Stimulated activated CD4-positive, alpha-beta T cell treated with anti-CD3 and anti-CD28 coated beads, TNF-alpha, amount 100 ng/mL, for 24 hours (primary cell): ENCODE measurements around the gene CCDC33.

Experiments
- DNase-seq, 3 experiments: peaks; one replicate each; pipeline ENCODE4 v3.0.0-alpha.2; 2020; ENCODE audit warnings: low read depth in 3 of 3

CCDC33 gene

DNA sequence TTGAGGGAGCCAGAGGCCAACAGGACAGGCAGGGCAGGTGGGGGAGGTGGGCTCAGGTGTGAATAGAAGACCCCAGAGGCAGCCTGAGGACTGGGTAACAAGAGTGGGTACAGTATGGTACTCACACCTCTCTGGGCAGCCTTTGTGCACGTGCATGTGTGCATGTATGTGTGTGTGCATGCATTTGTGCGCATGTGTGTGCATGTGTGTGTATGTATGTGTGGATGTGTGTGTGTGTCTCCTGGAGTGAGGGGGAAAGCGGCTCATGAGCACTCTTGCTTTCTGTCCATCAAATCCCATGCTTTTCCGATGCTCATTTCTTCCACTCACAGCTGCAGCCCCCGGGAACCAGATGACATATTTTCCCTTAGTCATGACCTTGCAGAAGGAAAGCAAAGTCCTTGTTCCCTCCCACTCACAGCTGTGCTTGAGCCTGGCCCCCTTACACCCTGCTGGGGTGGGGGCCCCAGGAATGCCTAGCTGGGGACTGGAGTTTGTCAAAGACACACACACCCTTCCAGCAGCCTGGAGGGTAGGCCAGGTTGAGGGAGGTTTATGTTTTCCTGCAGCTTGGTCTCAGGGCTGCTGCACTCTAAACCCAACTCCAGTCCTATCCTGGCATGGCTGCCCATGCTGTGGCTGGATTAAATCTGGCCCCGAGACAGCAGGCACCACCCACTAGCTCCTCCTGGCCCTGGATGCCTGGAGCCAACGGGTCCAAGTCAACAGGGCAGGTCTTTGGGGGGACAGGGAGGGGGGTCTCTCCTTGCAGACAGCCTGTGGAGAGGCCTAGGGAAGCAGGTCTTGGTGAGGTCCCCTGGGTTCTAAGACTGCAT, 22.5 kb downstream of the CCDC33 start:
- DNase-seq: no peak

DNA sequence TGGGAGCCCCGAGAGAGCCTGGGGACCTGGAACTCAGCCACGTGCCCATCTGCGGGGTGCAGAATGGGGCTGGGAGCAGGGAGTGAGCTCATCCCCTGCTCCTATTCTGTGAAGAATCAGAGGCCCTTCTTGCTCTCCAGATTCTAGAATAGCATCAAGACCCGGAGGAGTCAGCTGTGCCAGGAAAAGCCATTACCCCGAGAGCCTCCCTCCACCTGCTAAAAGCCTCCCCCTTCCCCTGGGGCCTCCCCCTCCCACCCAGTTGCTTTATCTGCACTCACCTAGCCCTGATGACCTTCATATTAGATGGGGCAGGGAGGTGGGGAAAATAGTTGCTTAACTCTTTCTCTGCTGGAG, 23.1 kb downstream of the CCDC33 start:
- no peak for DNase-seq

DNA sequence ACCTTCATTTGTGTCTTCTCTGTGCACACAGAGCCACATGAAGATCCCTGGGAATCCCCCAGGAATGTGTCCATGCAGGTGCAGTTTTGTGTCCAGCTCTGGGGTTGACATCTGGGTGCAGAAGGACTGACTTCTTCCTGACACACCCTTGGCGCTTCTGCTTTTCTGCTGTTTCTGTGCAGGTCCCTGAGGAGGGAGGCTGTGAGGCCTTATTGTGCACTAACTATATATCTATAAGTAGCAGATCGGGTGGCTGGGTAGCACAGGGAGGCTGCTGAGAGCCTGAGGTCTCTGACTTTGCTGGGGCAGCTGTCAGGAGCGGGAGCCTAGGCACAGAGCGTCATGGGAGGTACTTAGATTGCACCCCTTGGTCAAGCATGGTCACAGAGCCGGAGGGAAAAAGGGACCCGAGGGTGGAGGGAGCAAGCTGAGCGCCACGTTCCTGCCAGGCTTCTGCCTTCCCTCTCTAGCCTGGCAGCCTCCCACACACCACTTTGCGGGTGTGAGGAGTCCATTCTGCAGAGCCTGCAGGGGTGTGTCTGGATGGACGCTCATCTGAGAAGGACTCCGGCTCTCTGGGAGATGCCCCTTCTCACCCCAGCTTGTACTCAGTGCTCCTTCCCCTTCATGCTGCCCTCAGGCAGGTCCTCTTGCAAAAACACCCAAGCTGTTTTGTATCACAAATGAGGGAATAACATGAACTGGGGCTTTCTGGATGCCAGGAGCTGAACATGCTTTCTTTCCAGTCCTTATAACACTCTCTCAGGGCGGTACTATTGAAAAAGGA, 23.9 kb downstream of the CCDC33 start:
- DNase-seq: no peak

DNA sequence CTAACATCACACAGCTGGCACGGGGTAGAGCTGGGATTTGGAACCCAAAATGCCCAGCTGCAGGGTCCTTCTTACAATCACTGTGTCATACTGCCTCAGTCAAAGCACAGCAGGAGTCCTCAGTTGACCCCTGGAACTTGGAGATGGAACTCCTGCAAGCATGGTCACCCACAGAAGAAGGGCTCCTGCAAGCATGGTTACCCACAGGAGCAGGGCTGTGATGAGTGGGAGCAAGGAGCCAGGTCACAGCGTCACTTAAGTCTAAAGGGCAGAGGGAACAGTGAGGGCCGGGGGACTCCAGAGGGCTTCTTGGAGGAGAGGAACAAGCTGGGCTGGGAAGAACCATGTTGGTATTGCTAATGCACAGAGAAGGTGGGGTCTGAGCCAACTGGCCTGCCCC, 24.9 kb downstream of the CCDC33 start:
- no peak for DNase-seq

DNA sequence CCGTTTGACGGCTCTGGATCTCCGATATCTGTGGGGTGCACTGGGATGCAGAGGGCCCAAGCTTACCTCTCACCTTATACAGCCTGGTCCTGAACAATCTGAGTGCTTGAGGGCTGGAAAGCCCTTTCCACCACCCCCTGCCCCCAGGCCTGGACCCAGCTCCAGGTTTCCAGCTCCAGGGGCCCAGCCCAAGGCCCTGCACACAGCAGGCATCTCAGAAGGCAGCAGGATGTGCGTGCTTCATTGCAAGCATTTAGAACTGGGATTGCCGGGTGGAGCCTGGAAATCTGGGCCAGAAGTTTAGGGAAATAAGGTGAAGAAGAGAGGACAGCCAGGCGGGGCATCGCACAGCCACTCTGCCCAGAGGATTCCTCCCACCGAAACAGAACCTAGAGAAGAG, 25.6 kb downstream of the CCDC33 start:
- DNase-seq: no peak

DNA sequence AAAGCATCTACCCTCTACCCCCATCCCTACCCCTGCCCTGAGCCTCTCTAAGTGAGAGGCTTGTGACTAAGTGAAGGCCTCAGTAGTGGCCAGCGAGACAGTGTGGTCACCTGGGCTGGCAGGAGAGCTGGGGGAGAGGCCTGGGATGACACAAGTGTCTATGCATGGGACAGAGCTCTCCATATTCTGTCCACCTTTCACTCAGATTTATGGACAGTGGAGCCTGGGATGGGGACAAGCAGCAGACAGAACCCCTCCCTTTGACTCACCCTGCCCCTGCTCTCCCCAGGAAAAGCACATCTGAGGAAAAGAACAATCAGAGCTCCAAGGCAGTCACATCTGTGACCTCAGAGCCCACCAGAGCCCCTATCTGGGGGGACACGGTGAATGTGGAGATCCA, 26.0 kb downstream of the CCDC33 start:
- no peak for DNase-seq

DNA sequence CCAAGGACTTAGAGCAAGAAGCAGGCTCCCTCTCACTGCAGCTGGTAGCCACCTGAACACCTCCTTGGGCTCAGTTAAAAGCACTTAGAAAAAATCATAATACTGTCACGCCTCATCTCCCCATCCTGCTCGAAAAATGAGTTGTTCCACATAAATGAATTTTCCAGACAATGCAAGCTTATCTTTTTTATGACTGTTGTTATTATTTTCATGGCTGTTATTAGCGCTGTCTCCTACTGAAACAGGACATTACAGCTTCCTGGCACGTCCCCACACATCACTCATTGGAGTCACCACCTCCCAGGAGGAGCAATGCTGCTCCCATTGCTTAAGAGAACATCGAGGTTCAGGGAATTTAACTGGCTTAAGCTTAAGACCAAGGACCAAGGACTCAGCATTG, 26.5 kb downstream of the CCDC33 start:
- no peak for DNase-seq

DNA sequence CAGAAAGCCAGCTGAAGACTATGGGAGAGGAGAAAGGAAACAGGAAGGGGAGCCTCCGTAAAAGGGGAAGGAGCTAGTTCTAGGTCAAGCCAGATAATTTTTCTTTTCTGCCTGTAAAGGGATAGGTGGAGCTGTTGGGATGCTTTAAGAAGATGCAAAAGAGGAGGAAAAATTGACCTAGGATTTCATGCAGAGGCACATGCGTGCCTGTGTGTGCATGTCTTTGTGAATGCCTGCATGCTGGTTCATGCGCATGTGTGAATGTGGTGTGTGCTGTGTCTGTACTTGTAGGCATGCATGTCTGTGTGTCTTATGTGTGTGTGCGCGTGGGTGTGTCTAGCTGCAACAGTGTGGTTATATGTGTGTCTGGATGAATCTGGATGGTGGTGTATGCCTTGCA, 27.3 kb downstream of the CCDC33 start:
- DNase-seq: no peak

DNA sequence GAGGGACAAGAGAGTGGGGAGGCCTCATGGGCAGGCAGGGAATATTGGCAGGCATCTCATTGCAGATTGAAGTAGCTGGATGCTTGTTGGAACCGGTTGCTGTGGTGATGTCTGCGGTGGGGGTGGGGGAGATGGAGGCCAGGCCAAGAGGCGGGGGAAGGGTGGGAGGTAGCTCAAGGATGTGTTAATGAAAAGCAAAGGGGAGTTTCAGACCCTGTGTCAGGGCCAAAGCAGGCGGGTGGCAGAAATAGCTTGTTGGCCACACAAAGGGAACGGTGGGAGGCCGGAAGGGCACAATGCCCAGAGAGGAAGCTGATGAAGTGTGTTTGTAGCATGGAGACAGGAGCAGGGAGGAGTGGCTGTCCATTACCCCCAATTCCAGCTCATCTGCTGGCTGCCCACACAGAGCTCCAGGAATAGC, 28.0 kb downstream of the CCDC33 start:
- no peak for DNase-seq

DNA sequence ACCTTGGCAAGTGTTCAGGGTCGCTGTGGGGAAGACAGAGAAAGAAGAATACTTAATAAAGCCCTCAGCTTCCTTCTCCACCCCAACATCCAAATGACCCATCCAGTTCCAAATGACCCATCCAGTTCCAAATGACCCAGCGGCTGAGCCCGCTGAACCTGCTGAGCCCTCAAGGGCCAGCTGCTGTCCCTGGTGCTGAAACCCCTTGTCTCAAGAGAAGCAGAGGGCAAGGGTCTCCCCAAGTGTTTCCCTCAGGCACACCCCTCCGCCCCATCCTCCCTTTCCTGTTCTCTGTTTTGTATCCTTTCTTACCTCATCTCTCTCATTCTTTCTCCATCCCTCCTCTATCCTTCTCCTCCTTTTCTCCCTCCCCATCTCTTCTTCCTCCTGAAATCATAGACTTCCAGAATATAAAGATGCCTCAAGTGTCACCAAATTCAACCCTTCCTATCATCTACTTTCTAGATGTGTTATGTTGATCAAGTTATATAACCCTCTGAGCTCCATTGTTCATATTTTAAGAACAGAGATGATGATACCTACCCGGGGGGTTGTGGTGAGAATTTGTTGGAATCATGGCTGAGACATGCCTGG, 29.0 kb downstream of the CCDC33 start:
- no peak for DNase-seq

DNA sequence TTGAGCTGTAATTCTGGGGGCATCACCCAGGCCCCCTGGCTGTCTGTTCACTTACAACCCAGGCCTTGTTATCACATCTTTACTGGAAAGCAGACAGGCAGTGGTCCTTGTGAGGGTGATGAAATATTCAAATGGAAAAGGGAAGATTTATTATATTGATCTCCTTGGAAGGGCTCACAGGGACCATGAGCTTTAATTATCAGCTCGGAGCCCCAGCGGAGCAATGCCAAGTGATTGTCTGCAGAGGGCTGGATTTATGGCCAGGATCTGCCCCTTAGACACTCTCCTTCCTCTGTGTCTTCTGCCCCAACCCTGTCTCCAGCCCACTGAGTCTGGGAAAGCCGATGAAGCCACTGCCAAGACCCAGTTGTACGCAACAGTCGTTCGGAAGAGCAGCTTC, 31.9 kb downstream of the CCDC33 start:
- DNase-seq: no peak

DNA sequence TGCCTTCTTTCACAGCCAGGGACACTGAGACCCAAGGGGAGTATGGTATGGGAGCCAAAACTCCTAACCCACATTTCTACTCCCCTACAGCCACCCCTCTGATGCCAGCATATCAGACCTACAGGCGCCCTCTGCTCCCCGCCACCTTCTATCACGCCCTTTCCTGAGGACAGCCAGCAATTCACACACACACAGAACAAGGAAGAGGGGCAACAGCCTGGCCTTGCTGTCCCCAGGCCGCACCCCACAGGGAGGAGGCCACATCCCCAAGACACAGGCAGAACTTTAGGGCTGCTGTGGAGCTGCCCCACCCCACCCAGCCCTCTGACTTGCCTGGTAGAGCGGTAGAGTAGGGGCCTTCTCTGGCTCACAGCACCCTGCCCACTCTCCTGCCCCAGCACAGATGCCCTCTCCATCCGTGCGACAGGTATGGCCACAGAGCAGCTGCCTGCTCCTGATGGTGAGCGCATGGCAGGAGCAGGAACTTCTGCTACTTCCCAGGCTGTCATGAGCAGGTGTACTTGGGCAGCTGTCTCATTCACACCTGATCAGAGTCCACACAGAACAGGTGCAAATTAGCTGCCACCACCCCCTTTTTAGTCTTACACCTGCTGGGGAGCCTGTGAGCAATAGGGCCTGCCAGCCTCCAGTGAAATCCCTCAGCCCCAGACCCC, 33.4 kb downstream of the CCDC33 start:
- no peak for DNase-seq

DNA sequence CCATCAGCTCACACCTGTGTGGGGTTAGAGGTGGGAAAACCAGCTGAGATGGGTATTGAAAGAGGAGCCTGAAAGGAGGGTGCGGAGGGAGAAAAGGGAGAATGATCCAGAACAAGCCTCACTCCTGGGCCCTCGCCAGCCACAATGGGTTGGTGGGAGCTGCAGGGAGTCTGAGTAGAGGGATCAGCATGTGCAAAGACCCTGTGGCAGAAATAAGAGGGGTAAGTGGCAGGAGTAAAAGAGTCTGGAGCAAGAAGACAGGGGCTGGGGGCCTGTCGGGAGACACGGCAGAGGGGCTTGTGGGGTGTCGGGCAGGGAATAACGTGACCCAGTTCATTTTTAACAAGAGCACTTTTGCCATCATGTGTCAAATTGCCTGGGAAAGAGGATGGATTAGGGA, 34.0 kb downstream of the CCDC33 start:
- no peak for DNase-seq

DNA sequence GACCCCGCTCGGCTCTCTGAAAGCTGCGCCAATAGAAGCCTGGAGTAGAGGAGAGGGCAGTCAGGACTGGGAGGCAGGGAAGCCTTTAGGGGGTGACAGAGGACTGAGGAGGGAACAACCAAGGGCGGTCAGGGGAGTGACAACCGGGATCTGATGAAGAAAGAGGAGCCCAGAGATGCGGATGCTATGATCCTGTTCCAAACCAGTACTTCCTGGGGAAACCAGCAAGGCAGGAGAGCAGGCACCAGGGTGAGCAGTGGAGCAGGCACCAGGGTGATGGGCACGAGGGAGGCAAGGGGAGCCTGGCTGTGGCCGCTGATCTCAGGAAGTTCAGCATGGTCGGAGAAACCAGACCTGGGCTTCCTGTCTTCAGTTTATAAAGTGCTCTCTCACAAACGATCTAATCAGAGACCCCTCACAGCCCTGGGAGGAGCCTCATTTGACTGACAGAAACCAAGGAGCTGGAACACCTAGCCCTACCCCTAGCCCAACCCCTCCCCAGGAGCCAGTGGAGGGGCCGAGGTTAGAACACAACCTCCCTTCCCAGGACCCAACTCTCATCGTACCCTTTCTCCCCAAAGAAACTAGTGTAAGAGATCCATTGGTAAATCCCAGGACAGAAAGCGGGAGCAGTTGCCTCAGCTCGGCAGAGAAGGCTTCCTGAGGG, 34.9 kb downstream of the CCDC33 start:
- no peak for DNase-seq

DNA sequence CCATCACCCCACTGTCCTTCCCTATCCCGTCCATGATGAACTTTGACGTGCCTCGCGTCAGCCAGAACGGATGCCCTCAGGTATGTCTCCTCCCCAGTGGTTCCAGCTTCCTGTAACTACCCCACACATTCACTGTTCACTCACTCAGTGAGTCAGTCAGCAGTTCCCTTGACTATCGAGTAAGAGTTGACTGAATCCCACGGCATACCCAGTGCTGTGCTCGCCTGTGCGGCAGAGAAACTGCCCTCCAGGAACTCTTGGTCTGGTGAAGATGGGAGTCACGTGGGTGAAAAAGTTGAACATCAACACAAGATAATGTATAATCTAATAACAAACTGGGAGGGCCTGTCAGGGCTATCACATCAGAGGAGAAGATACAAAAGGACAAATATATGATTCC, 36.7 kb downstream of the CCDC33 start:
- DNase-seq: no peak

DNA sequence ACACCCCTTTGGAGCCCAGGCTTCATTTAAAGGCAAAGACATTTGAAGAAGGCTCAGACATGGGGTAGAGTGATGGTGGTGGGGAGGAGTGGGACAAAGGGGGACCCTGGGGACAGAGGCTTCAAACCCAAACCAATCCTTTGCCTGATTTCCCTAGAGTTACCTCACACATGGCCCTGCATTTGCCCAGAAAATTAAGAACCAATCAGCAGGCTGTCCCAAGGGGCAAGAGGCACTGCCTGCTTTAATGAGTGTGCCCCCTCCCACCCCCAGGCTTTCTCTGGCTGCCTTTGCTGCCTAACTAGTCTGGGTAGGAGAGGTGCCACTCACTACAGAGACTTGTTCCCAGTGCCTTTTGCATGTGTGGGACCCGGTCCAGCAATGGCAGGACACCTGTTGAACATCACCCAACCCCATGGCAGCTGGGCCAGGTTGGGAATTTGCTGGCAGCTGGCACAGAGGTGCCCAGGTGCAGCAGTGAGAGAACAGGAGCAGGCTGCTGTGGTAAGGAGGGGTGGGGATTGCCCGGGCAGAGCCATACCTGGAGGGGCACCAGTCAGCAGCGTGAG, 38.4 kb downstream of the CCDC33 start:
- no peak for DNase-seq

DNA sequence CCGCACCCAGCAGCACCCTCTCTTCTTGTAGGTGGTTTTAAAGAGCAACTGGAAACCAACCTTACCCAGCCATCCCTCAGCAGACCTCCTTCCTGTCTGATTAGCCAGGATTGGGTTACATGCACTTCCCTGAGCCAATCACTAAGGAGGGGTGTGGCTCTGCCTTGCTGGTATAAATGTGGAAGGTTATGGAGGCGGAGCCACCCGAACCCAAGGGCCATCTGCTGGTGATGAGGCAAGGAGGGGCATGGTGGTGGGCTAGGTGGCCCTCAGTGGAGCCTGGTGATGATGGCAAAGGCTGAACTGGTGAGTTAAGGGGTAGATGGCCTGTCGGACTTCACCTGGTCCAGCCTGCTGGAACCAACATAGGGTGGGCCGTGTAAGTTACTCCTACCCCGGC, 39.8 kb downstream of the CCDC33 start:
- DNase-seq: no peak

DNA sequence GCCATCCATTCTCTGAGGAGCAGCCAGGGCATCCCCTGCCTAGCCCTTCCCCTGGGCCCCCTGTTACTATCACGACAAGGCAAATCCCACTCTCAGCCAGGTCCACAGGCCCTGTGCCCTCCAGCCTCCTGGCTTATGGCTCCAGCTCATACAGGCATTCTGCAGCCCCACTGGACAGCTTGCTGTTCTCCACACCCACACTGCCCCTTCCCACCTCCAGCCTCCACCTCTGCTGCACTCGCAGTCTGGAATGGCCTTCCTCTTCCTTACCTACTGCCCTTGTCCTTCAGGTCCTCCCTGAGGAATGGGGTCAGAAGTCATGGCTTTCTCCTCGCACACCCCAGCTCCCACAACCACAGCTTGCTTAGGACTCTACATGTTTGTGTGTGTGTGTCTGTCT, 40.4 kb downstream of the CCDC33 start:
- no peak for DNase-seq

DNA sequence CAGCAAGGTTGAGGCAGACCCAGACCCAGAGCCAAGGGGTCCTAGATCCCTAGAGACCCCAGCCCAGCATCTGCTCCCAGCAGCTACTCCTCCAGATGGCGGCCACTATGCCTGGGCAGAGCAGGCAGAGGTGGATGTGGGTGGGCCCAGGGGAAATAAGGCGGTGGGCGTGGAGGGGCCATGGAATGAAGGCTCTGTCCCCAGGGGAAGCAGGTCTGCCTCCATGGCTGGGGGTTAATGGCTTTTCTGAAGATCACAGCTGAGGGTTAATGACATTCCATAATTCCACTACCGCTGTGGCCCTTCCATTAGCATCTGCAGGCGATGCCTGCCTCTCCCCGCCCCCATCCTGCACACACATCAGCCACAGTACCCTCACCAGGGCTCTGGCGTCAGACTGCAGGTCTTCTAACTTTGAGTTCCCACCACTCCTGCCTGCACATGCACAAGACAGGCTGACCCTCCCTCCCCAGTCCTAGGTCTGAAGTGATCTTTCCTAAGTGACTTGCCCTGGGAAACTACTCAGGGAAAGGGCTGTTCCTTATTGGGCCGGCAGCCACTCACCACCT, 41.2 kb downstream of the CCDC33 start:
- DNase-seq: no peak

DNA sequence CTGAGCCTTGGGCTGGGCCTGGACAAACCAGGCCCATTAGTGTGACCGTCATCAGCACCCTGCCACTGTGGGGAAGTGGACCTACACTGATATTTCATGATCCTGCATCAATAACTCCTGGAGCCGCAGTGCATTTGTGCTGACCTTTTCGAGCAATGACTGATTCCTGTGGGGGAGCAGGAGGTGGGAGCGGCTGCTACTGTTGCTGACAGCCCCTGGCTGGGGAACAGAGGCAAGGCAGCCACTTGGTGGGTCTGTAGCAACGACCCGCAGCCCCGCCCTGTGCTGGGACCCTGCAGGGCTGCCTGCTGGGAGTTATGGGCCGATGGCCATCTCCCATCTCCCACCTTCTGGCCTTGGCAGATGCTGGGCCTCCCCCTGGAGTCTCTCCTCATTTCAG, 42.1 kb downstream of the CCDC33 start:
- DNase-seq: no peak
